ENCODE data around the gene LCT. TPM values are rescaled to one million over a fixed set of nuclear protein-coding genes. Genes with fewer than 3 reads are reported as not detected.
"Not testable (repeated sequence)": the region's sequence is repeated elsewhere in the genome, so short reads cannot be mapped to it uniquely, and the experiment has no call there.

Gene LCT
- total RNA-seq, 1 donor from 2014 or later: not detected

- Histone ChIP-seq H3K4me3 (ENCODE audit: low read depth, low read length) (no peak overlapping the region), H3K27me3 (ENCODE audit: control insufficient read depth, insufficient read depth, low read length) (no peaks in the 10 kb centered on the region), H3K36me3 (ENCODE audit: control insufficient read depth, insufficient read depth, low read length) (no peaks in the 10 kb centered on the region)
- DNase-seq (ENCODE audit: low read depth): no peak
- TF ChIP-seq, protein P1, sequence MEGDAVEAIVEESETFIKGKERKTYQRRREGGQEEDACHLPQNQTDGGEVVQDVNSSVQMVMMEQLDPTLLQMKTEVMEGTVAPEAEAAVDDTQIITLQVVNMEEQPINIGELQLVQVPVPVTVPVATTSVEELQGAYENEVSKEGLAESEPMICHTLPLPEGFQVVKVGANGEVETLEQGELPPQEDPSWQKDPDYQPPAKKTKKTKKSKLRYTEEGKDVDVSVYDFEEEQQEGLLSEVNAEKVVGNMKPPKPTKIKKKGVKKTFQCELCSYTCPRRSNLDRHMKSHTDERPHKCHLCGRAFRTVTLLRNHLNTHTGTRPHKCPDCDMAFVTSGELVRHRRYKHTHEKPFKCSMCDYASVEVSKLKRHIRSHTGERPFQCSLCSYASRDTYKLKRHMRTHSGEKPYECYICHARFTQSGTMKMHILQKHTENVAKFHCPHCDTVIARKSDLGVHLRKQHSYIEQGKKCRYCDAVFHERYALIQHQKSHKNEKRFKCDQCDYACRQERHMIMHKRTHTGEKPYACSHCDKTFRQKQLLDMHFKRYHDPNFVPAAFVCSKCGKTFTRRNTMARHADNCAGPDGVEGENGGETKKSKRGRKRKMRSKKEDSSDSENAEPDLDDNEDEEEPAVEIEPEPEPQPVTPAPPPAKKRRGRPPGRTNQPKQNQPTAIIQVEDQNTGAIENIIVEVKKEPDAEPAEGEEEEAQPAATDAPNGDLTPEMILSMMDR (IDR thresholded peaks at IDR 0.05; ENCODE audit: insufficient read depth, low read length, poor library complexity, severe bottlenecking): no peak
Observed at GRCh38 chr2:135798762-135799161, 38.2 kb downstream of the LCT start.

GRCh38 chr2:135798275-135798705 lies 38.7 kb downstream of the LCT start:
- H3K27me3 ChIP-seq (ENCODE audit: control insufficient read depth, insufficient read depth, low read length): no peaks in the 10 kb centered on the region
- TF ChIP-seq, protein P1 (IDR thresholded peaks at IDR 0.05; ENCODE audit: insufficient read depth, low read length, poor library complexity, severe bottlenecking): no peak
- H3K4me3 ChIP-seq (ENCODE audit: low read depth, low read length): no peak overlapping the region
- H3K36me3 ChIP-seq (ENCODE audit: control insufficient read depth, insufficient read depth, low read length): no peaks in the 10 kb centered on the region
- no peak for DNase-seq (ENCODE audit: low read depth)

DNA sequence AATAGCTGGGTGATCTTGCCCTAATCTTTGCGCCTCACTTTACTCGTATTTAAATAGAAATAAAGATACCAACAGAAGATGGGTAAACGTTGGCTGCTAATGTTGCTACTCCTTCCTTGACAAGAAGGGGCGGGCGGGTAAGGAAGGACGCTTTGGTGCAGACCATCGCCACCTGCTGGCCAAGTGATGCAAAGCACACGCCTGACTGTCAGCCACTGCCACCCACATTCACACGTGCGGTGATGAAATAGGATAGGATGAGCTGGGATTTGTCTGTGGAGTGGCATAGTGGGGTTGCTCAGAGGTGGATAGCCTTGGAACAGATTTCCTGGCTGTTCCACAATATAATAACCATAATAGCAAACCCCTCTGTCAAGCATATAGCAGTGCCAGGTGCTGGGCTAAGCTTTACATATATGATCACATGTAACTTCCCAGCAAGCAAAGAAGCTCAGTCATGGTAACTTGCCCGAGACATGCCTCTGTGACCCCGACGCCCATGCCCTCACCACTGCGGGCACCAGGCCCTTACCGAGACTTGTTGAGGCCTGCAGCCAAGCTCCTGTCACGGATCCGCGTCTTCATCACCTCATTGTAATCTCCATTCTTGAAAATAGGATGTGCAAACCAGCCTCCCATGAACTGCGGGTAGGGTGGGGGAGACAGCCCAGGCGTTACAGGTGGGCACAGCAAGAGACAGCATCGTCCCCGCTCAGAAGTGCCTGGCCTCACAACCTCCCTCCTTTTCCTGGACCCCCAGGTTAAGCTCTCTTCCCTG lies 39.3 kb downstream of the LCT start:
- TF ChIP-seq, protein P1 (IDR thresholded peaks at IDR 0.05; ENCODE audit: insufficient read depth, low read length, poor library complexity, severe bottlenecking): peak; percentile 91
- H3K27me3 ChIP-seq (ENCODE audit: control insufficient read depth, insufficient read depth, low read length): no peaks in the 10 kb centered on the region

DNA sequence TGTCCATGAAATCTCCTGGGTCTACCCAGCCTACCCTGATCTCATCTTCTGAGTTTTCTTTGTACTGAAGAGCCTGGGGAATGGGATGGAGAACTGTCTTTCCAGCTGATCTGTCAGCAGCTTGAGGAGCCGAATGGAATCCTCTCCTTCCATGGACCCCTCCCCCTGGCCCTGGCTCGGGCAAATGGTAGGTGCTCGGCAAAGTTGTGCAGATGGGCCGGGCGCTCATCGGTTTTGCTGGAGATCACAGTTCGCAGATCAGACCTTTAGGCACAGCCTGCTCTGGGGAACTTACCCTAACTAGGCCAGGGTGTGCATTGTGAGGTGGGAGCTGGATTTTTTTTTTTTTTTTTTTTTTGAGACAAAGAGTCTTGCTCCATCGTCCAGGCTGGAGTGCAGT lies 40.4 kb downstream of the LCT start:
- Histone ChIP-seq H3K27me3 (ENCODE audit: control insufficient read depth, insufficient read depth, low read length) (no peaks in the 10 kb centered on the region), H3K36me3 (ENCODE audit: control insufficient read depth, insufficient read depth, low read length) (no peaks in the 10 kb centered on the region), H3K4me3 (ENCODE audit: low read depth, low read length) (no peak overlapping the region)
- no peak for DNase-seq (ENCODE audit: low read depth)
- TF ChIP-seq, protein P1 (IDR thresholded peaks at IDR 0.05; ENCODE audit: insufficient read depth, low read length, poor library complexity, severe bottlenecking): no peak

More for the DNA sequence above, 39.3 kb downstream of the LCT start:
- Histone ChIP-seq H3K4me3 (ENCODE audit: low read depth, low read length) (no peak overlapping the region), H3K36me3 (ENCODE audit: control insufficient read depth, insufficient read depth, low read length) (no peaks in the 10 kb centered on the region)
- DNase-seq (ENCODE audit: low read depth): peak; percentile 29

- not testable (repeated sequence) for H3K27me3 ChIP-seq (ENCODE audit: control insufficient read depth, insufficient read depth, low read length); H3K4me3 ChIP-seq (ENCODE audit: low read depth, low read length); DNase-seq (ENCODE audit: low read depth); H3K36me3 ChIP-seq (ENCODE audit: control insufficient read depth, insufficient read depth, low read length)
Observed at GRCh38 chr2:135795641-135796040, 41.3 kb downstream of the LCT start.

DNA sequence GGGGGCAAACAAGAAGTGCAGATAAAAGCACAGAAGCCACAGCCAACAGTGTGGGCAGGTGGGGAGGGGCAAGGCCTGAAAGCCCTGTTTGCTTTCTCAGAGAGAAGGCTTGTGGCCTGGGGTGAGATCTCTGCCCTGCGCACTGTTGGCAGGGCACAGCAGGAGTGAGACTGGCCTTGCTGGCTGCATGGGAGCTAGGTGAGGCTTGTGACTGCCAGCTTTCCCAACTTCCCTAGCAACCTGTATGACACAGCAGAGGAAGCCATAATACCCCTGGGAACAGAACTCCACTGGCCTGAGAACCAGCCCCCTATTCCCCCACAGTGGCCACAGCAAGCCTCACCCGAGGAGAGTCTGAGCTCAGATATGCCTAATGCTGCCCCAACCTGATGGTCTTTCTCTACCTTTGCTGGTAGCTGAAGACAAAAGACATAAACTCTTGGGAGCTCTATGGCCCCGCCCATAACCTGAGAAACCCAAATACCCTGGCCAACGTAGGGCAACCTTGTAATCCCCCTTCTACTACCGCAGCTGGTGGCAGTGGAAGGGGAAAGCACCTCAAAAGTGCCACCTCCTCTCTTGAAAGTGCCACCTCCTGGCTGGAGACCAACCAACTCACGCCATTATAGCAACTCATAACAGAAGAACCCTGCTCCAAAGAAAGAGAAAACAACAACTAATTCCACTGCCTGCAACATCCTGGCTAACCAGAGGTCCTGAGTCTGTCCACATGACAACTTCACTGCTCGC lies 44.4 kb downstream of the LCT start:
- H3K4me3 ChIP-seq (ENCODE audit: low read depth, low read length): no peak overlapping the region
- no peak for DNase-seq (ENCODE audit: low read depth)
- H3K36me3 ChIP-seq (ENCODE audit: control insufficient read depth, insufficient read depth, low read length): no peaks in the 10 kb centered on the region
- TF ChIP-seq, protein P1 (IDR thresholded peaks at IDR 0.05; ENCODE audit: insufficient read depth, low read length, poor library complexity, severe bottlenecking): no peak
- H3K27me3 ChIP-seq (ENCODE audit: control insufficient read depth, insufficient read depth, low read length): no peaks in the 10 kb centered on the region
